GM19240 (cell line): ENCODE data around the gene PROK2.

Source experiments
- DNase-seq: peaks from one replicate; pipeline ENCODE4 v3.0.0; 2011; ENCODE audit warnings: low spot score; ENCODE audit not compliant: insufficient read length

The PROK2 gene

GRCh38 chr3:71784914-71785531 lies at the start of gene PROK2:
PROK2 (minus strand) TSS chr3:71785148; CDS start chr3:71785052, 96 bp downstream.
- no peak for DNase-seq

DNA sequence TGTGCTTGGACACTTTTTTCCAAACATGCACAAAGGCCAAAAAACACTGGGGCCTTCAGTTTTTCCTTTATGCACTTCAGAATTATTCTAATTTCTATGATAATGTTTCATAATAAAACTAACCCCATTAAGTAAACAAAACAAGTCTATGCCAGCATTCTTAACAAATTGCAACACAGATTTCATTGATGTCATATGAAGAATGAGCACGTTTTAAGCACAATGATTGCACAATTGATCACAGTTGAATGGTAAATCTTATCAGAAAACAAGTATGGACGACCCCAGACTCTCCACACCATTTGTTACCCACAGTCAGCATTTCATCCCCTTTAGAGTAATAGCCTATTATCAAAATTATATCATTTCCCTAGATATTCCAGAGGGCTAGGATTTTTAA lies 46.7 kb upstream of the PROK2 start:
- DNase-seq, result no peak

- no peak for DNase-seq
These were observed 40.8 kb upstream of the PROK2 start for GRCh38 chr3:71825551-71826283.

GRCh38 chr3:71821116-71821515 lies 36.2 kb upstream of the PROK2 start:
- no peak for DNase-seq

GRCh38 chr3:71817262-71817661 lies 32.3 kb upstream of the PROK2 start:
- DNase-seq, result no peak

DNA sequence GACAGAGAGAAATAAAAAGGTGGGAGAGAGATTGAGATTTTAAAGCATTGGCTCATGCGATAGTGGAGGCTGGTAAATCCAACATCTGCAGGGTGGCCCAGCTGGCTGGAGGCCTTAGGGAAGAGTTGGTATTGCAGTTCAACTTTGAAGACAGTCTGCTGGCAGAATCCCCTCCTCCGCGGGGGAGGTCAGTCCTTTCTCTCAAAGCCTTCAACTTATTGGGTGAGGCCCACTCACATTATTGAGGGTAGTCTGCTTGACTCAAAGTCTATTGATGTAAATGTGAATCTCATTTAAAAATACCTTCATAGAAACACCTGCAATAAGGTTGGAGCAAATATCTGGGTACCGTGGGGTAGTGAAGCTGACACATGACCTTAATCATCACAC lies 31.8 kb upstream of the PROK2 start:
- DNase-seq, result no peak

DNA sequence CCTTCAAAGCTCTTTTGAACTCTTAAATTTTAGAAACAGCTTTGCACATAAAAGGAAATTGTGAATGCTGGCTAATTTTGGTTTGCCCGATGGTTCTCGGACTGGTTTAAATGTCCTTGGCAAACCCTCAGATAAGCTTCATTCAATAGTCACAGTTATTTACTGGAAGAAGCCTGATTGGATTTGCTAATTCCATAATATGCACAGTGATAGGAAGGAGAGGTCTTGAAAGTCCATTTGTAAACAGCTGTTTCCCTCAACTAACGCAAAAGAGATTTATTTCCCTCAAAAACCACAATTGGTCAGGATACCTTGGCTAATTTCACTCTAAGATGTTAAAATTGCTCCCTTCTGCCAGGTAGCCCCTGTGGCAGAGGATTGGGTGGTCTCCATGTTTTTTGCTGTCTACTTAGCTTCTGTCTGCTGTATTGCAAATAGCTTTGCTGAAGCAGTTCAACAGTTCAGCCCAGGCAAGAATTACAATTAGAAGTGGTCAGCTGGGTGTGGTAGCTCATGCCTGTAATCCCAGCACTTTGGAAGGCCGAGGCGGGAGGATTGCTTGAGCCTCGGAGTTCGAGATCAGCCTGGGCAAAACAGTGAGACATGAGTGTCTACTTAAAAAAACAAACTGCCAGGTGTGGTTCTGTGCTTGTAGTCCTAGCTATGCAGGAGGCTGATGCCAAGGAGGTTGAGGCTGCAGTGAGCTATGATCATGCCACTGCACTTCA lies 30.6 kb upstream of the PROK2 start:
- DNase-seq, result no peak

GRCh38 chr3:71813704-71814103 lies 28.8 kb upstream of the PROK2 start:
- DNase-seq, result no peak

DNA sequence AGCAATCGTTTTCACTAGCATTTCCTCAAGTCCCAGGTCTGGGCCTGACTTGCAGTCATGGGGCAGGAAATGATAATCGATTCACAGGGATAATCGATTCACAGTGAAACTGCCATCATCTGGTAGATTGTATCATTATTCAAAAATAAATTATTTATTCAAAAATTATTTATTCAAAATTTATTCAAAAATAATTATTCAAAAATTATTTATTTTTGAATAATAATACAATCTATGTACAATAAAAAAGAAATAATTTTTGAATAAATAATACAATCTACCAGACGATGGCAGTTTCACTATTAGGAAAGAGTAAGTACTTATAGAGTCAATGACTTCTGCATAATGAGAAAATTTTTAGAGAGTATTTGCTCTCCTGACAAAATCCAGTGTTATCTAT lies 28.1 kb upstream of the PROK2 start:
- DNase-seq, result no peak

- no peak for DNase-seq
These were observed 25.1 kb upstream of the PROK2 start for GRCh38 chr3:71810056-71810455.

DNA sequence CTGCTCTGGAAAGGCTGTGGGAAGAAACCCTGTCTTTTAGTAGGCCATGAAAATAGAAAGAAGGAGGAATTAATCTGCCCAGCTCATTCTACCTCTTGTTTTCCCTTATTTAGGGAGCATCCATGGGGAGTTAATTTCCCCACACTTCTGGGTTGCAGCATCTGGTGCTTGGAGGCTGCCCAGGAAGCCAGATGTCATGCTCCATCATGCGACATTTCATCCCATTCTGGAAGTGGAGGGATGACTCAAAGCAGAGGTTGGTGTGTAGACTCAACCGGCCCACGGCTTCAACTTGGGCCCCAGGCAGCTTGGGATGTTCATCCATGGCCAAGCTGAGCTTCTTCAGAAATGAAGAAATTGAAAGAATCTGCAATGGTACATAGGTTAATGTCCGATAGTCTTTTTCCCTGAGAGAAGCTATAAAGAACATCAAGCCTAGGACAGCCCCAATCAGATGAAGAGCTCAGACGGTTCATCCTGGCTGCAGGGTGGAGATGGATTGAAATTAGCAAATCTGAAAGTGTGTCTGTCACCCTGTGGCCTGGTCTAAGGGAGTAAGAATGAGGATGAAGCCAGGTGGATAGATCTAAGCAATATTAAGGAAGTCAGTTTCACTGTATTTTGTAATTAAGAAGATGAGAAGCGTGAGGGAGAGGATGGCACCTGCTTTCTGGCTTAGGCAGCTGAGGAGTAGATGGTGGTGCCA lies 24.5 kb upstream of the PROK2 start:
- no peak for DNase-seq

DNA sequence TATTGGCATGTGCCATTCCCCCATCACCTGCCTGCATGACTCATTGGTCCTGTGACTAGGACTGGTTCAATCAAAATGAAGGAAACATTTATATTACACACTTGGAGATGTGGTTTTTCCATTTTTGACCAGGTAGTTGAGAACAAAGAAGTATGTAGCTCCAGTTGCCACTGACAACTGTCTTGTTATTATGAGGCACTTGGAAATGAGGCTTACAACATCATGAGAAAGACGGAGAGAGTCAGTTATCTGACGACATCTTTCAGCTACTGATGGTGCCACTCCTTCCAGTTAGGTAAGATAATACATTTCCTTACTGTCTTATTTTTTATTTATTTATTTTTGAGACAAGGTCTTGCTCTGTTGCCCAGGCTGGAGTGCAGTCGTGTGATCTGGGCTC lies 21.8 kb upstream of the PROK2 start:
- DNase-seq, result no peak

DNA sequence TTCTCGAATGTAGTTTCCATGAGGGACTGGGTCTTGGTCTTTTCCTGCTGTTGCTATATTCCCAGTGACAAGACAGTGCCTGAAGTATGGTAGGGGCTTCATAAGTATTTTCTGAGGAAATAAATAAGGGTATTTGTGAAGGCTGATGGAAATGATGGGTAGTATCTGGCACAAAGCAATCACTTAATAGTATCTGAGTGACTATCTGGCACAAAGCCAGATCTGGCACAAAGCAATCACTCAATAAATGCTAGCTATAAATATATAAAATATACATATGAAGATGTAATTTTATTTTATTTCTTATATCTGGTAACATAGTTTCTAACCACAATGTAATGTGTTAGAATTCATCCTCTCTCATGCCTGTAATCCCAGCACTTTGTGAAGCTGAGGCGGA lies 20.7 kb upstream of the PROK2 start:
- no peak for DNase-seq

- DNase-seq, result no peak
These were observed 20.3 kb upstream of the PROK2 start for GRCh38 chr3:71805199-71805598.

DNA sequence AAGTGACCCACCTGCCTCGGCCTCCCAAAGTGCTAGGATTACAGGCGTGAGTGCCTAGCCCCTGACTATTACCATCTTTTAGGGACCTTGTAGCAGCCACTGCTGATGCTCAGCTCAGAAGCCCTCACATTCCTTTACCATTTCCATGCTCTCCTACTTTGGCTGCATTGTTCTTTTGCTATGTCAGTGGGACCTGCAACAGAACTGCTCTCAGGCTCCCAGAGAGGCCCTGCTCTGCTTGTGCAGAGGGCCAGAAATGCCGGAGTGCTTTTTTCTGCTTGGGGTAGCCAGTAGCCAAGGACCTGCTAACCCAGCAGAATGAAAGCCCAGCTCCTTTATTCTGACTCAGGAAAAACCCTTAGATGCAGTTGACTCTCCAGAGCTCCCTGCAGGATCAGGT lies 18.3 kb upstream of the PROK2 start:
- DNase-seq, result no peak

DNA sequence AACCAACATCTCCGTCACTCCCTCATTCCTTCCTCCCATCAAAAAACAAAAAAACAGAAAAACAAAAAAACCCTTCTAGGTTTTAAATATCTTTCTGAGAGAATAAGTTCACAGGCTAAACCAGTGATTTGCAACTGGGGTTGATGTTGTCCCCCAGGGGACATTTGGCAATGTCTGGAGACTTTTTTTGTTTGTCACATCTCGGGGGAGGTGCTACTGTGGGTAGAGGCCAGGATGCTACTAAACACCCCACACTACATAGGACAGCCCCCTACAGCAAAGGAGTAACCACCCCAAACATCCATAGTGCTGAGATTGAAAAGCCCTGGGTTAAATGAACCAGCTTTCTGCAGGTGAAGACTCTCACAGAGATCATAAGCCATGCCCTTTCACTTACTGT lies 17.0 kb upstream of the PROK2 start:
- no peak for DNase-seq

DNA sequence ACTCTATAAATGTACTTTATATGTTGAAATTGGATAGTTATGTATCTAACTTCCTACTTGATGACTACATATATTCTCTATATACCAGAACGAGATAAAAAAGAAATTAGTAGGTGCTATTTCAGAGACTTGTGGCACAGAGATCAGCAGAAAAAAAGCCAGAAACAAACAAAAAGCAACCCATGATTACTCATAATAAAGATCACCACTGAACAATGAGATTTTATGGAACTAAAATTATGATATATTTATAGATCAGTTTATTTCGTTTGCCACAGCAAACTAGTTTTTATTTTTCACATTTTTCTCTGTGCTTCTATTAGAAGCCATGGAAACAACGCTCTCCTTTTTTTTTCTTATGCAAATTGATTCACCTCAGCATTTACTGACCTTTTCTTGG lies 15.1 kb upstream of the PROK2 start:
- no peak for DNase-seq

DNA sequence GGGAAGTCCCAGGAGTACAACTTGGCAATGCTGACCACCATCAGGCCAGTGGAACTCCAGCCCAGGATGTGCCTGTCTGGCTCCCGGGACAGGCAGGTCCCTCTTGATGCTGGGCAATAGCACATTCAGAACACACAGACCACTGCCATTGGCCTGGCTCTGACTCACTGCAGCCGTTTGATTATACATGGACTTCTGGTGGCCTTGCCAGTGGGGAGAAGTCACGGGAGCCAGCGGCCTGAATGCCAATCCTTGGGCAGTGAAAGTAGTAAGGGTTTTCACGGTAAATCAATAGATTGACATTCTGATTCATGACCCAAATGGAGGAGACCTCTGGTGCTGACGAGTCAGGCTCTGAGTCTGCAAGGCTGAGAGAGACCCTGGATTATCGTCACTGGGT lies 12.5 kb upstream of the PROK2 start:
- DNase-seq, result no peak

DNA sequence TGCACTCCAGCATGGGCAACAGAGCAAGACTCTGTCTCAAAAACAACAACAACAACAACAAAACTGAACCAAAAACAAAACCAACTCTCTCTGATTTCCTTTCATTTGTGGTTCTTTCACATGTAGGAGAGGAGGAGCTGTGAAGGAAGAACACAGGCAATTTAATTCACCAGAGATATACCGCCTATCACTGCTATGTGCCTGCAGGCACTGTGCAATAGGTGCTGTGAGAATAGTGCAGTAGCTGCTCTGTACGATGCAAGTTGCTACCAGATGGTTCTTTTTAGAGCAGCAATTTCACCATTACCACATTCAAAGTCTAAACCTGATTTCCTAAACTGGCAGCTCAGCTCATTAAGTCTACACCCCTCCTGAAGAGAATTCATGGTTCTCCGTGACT lies 11.3 kb upstream of the PROK2 start:
- no peak for DNase-seq

- DNase-seq, result no peak
These were observed 6.7 kb upstream of the PROK2 start for GRCh38 chr3:71791634-71792033.

- DNase-seq, result no peak
These were observed 5.0 kb upstream of the PROK2 start for GRCh38 chr3:71789922-71790321.

GRCh38 chr3:71787851-71788405 lies 3.0 kb upstream of the PROK2 start:
- no peak for DNase-seq
